ENCODE data around the gene RNF113B.

DNA sequence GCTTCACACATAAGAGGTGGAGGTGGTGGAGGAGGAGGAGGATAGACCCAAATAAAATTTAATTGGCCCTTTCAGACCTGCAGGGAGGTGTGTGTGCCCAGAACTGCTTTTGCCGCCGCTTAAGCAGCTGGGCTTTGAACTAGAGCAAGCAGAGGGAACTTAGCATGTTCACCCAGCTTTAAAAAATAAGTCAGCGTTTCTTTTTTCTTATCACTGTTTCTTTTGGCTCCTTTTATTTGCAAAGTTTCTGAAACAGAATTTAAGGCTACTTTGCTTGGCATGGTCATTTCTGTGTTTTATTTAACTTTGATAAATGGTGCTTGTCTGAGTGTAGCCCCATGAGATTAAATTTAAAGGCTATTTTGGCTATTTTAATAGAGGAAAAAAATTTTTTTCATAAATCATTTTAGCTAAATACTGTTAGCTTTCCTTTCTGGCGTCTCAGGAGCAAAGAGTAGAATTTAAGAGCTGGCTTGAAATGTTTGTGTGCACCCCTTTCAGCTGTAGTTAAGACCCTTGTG is 43.3 kb upstream of the RNF113B start:
- TF ChIP-seq, protein P1, sequence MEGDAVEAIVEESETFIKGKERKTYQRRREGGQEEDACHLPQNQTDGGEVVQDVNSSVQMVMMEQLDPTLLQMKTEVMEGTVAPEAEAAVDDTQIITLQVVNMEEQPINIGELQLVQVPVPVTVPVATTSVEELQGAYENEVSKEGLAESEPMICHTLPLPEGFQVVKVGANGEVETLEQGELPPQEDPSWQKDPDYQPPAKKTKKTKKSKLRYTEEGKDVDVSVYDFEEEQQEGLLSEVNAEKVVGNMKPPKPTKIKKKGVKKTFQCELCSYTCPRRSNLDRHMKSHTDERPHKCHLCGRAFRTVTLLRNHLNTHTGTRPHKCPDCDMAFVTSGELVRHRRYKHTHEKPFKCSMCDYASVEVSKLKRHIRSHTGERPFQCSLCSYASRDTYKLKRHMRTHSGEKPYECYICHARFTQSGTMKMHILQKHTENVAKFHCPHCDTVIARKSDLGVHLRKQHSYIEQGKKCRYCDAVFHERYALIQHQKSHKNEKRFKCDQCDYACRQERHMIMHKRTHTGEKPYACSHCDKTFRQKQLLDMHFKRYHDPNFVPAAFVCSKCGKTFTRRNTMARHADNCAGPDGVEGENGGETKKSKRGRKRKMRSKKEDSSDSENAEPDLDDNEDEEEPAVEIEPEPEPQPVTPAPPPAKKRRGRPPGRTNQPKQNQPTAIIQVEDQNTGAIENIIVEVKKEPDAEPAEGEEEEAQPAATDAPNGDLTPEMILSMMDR (IDR thresholded peaks at IDR 0.05; ENCODE audit: low read depth, low read length, poor library complexity, severe bottlenecking), result no peak
- no peak for TF ChIP-seq EZH2phosphoT487 (IDR thresholded peaks at IDR 0.05; ENCODE audit: borderline replicate concordance, low read length)

Data from DOHH2 (cell line).